Measurements from ENCODE around the gene AMMECR1. TPM values are rescaled to one million over a fixed set of nuclear protein-coding genes. Genes with fewer than 3 reads are reported as not detected.

AMMECR1 gene
- total RNA-seq, 6 donors from 2014 or later = 1.4 to 20.1 (median 8.0) TPM

GRCh38 chrX:110268395-110268794 is 49.5 kb downstream of the AMMECR1 start:
- peaks cover 0 to 3% (median 0%) of the 10 kb centered on the region in 4 donors for H3K4me1 ChIP-seq
- 47% methylated on average over 6 of the region's 6 CpGs for WGBS, 2 donors
- H3K4me3 ChIP-seq = no peak overlapping the region
- no peaks in the 10 kb centered on the region for H3K27me3 ChIP-seq
- no peak for TF ChIP-seq EP300 (IDR thresholded peaks at IDR 0.05)
- TF ChIP-seq POLR2AphosphoS5 (IDR thresholded peaks at IDR 0.05) = no peak
- no peak for ATAC-seq (ENCODE audit: low FRiP score in 2 of 2)
- no peak for DNase-seq
- H3K9me3 ChIP-seq = no peaks in the 10 kb centered on the region
- peak overlapping the region in 2 of 4 donors; percentile 23 to 67 for H3K27ac ChIP-seq
- H3K36me3 ChIP-seq = no peaks in the 10 kb centered on the region

GRCh38 chrX:110267874-110268273 is 50.0 kb downstream of the AMMECR1 start:
- Histone ChIP-seq H3K4me1 (peaks cover 0 to 3% (median 0%) of the 10 kb centered on the region in 4 donors), H3K4me3 (no peak overlapping the region), H3K27me3 (no peaks in the 10 kb centered on the region), H3K27ac (peak overlapping the region in 2 of 4 donors; percentile 23 to 67), H3K9me3 (no peaks in the 10 kb centered on the region), H3K36me3 (no peaks in the 10 kb centered on the region)
- no peak for TF ChIP-seq POLR2AphosphoS5 (IDR thresholded peaks at IDR 0.05)
- no peak for TF ChIP-seq CTCF (IDR thresholded peaks at IDR 0.05)
- no peak for TF ChIP-seq EP300 (IDR thresholded peaks at IDR 0.05)
- TF ChIP-seq POLR2A (IDR thresholded peaks at IDR 0.05) = no peak
- ATAC-seq (ENCODE audit: low FRiP score in 2 of 2) = no peak
- 56 to 62% methylated on average over 2 of the region's 2 CpGs for WGBS, 2 donors
- DNase-seq = no peak

GRCh38 chrX:110265661-110266060 is 52.2 kb downstream of the AMMECR1 start:
- Histone ChIP-seq H3K27ac (no peak overlapping the region), H3K27me3 (no peaks in the 10 kb centered on the region), H3K9me3 (no peaks in the 10 kb centered on the region), H3K4me3 (no peak overlapping the region), H3K4me1 (peaks cover 0 to 3% (median 0%) of the 10 kb centered on the region in 4 donors), H3K36me3 (no peaks in the 10 kb centered on the region)
- ATAC-seq (ENCODE audit: low FRiP score in 2 of 2) (no peak), DNase-seq (no peak)
- TF ChIP-seq POLR2AphosphoS5 (IDR thresholded peaks at IDR 0.05) (no peak), CTCF (IDR thresholded peaks at IDR 0.05) (no peak), POLR2A (IDR thresholded peaks at IDR 0.05) (no peak), EP300 (IDR thresholded peaks at IDR 0.05) (no peak)

- WGBS, 2 donors = 82 to 86% methylated on average over 1 of the region's 1 CpG
- no peaks in the 10 kb centered on the region for H3K36me3 ChIP-seq
- no peak overlapping the region for H3K27ac ChIP-seq
- H3K4me3 ChIP-seq = no peak overlapping the region
- TF ChIP-seq POLR2AphosphoS5 (IDR thresholded peaks at IDR 0.05) = no peak
- no peak for TF ChIP-seq CTCF (IDR thresholded peaks at IDR 0.05)
- no peak for TF ChIP-seq POLR2A (IDR thresholded peaks at IDR 0.05)
- no peak for TF ChIP-seq EP300 (IDR thresholded peaks at IDR 0.05)
- ATAC-seq (ENCODE audit: low FRiP score in 2 of 2) (no peak), DNase-seq (no peak)
- H3K27me3 ChIP-seq = no peaks in the 10 kb centered on the region
- H3K9me3 ChIP-seq = no peaks in the 10 kb centered on the region
- H3K4me1 ChIP-seq = no peaks in the 10 kb centered on the region
Measured at GRCh38 chrX:110259117-110259516, 58.8 kb downstream of the AMMECR1 start.

- WGBS, 2 donors = 52 to 80% methylated on average over 1 of the region's 1 CpG
- Histone ChIP-seq H3K36me3 (no peaks in the 10 kb centered on the region), H3K4me1 (no peaks in the 10 kb centered on the region), H3K27ac (no peak overlapping the region), H3K9me3 (no peaks in the 10 kb centered on the region), H3K4me3 (no peak overlapping the region), H3K27me3 (no peaks in the 10 kb centered on the region)
- TF ChIP-seq POLR2AphosphoS5 (IDR thresholded peaks at IDR 0.05) (no peak), CTCF (IDR thresholded peaks at IDR 0.05) (no peak), EP300 (IDR thresholded peaks at IDR 0.05) (no peak), POLR2A (IDR thresholded peaks at IDR 0.05) (no peak)
- ATAC-seq (ENCODE audit: low FRiP score in 2 of 2) = no peak
- DNase-seq = no peak
Measured at GRCh38 chrX:110258552-110258951, 59.3 kb downstream of the AMMECR1 start.

Measured in upper lobe of left lung (tissue), 6 donors.